Immature natural killer cell (primary cell): ENCODE data around the gene ZNF564. TPM values are rescaled to one million over a fixed set of nuclear protein-coding genes. Genes with fewer than 3 reads are reported as not detected.
"Not testable (repeated sequence)": the region's sequence is repeated elsewhere in the genome, so short reads cannot be mapped to it uniquely, and the experiment has no call there.

Experiments used
- DNase-seq, 3 donors: peaks; one replicate each; pipeline ENCODE4 v3.0.0; 2022; ENCODE audit warnings: mixed read lengths in 1 of 3
- H3K27ac Mint-ChIP-seq, 6 donors: one replicate each; pipeline ENCODE4 v1.8.0; 2020; ENCODE audit warnings: mixed read lengths in 6 of 6, mild to moderate bottlenecking in 5 of 6, inconsistent platforms in 4 of 6, moderate library complexity in 3 of 6
- H3K27me3 Mint-ChIP-seq, 3 donors: one replicate each; pipeline ENCODE4 v1.8.0; 2020 to 2021; ENCODE audit warnings: low read depth in 3 of 3, mild to moderate bottlenecking in 3 of 3, mixed read lengths in 3 of 3, moderate library complexity in 3 of 3, inconsistent platforms in 1 of 3
- H3K36me3 Mint-ChIP-seq, 3 donors: one replicate each; pipeline ENCODE4 v1.8.0; 2020; ENCODE audit warnings: mixed read lengths in 3 of 3, inconsistent platforms in 2 of 3, mild to moderate bottlenecking in 2 of 3
- H3K4me1 Mint-ChIP-seq, 2 donors: one replicate each; pipeline ENCODE4 v1.8.0; 2020; ENCODE audit warnings: inconsistent platforms in 2 of 2, mild to moderate bottlenecking in 2 of 2, mixed read lengths in 2 of 2, moderate library complexity in 1 of 2
- H3K4me3 Mint-ChIP-seq, 5 donors: one replicate each; pipeline ENCODE4 v1.8.0; 2020; ENCODE audit warnings: mild to moderate bottlenecking in 5 of 5, mixed read lengths in 5 of 5, inconsistent platforms in 3 of 5, moderate library complexity in 3 of 5
- H3K9me3 Mint-ChIP-seq, 6 donors: one replicate each; pipeline ENCODE4 v1.8.0; 2020; ENCODE audit warnings: mild to moderate bottlenecking in 6 of 6, mixed read lengths in 6 of 6, inconsistent platforms in 4 of 6, moderate library complexity in 3 of 6
- polyA plus RNA-seq, 3 donors: library from polyadenylated mRNA; unstranded; fragments of 300-500 nt; fragmentation: Illumina TruSeq; gene quantifications; one replicate each; pipeline ENCODE4 v1.2.3, GENCODE V29; 2021

Gene ZNF564
- polyA plus RNA-seq: 10 to 100 TPM; 14.0 to 22.6 (median 16.2) TPM

GRCh38 chr19:12551060-12551832 is at the start of gene ZNF564:
Gene ZNF564 (minus strand): TSS chr19:12551482. CDS start chr19:12551332, 150 bp downstream.
- Mint-ChIP-seq H3K4me3 (peak within 1 kb of the TSS; percentile 95 to 99 (median 97)), H3K4me1 (peaks cover 50 to 61% of the 10 kb centered on the region in 2 donors), H3K27me3 (peaks cover 3 to 12% (median 3%) of the 10 kb centered on the region in 3 donors), H3K36me3 (peaks cover 0 to 3% (median 0%) of the 10 kb centered on the region in 3 donors), H3K27ac (peak within 1 kb of the TSS; percentile 88 to 98 (median 96)), H3K9me3 (no peaks in the 10 kb centered on the region)
- DNase-seq: peak; percentile 97

GRCh38 chr19:12597594-12597993 is 46.3 kb upstream of the ZNF564 start:
- Mint-ChIP-seq H3K27me3 (no peaks in the 10 kb centered on the region), H3K9me3 (no peaks in the 10 kb centered on the region), H3K4me3 (no peak overlapping the region), H3K4me1 (peaks cover 0 to 2% of the 10 kb centered on the region in 2 donors), H3K36me3 (peaks cover 10 to 15% (median 10%) of the 10 kb centered on the region in 3 donors), H3K27ac (no peak overlapping the region)
- no peak for DNase-seq

GRCh38 chr19:12596927-12597548 is 45.8 kb upstream of the ZNF564 start:
- Mint-ChIP-seq H3K4me1 (peaks cover 0 to 2% of the 10 kb centered on the region in 2 donors), H3K4me3 (no peak overlapping the region), H3K27me3 (no peaks in the 10 kb centered on the region), H3K36me3 (peaks cover 9 to 19% (median 9%) of the 10 kb centered on the region in 3 donors), H3K9me3 (no peaks in the 10 kb centered on the region), H3K27ac (no peak overlapping the region)
- DNase-seq: no peak

DNA sequence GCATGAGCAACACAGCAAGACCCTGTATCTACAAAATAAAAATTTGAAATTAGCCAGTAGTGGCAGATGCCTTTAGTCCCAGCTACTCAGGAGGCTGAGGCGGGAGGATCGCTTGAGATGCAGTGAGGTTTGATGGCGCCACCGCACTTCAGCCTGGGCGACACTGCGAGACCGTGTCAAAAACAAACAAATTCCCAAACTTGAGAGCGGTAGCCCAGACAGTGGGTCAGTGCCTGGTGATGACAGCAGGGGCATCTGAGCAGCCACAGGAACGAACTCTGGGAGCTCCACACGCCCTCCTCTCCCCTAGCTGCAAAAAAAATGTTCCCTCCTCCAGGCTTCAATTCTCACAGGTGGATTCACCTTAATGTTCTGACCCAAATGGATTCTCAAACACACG is 45.2 kb upstream of the ZNF564 start:
- H3K27me3 Mint-ChIP-seq: no peaks in the 10 kb centered on the region
- H3K36me3 Mint-ChIP-seq: peaks cover 6 to 21% (median 6%) of the 10 kb centered on the region in 3 donors
- H3K4me1 Mint-ChIP-seq: peaks cover 0 to 1% of the 10 kb centered on the region in 2 donors
- no peaks in the 10 kb centered on the region for H3K9me3 Mint-ChIP-seq
- no peak for DNase-seq
- no peak overlapping the region for H3K27ac Mint-ChIP-seq
- H3K4me3 Mint-ChIP-seq: no peak overlapping the region

DNA sequence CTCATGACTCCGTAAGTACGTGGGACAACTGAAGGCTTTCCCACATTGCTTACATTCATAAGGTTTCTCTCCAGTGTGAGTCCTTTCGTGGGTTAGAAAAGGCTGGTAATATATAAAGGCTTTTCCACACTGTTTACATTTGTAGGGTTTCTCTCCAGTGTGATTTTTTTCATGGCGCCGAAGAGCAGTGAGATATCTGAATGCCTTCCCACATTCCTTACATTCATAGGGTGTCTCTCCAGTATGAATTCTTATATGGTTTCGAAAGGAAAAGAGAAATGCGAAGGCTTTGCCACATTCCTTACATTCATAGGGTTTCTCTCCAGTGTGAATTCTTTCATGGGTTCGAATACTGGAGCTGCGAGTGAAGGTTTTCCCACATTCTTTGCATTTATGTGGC is 29.8 kb upstream of the ZNF564 start:
- Mint-ChIP-seq H3K9me3 (peaks cover 6 to 18% (median 8%) of the 10 kb centered on the region in 6 donors), H3K36me3 (peaks cover 38 to 52% (median 39%) of the 10 kb centered on the region in 3 donors), H3K4me1 (no peaks in the 10 kb centered on the region), H3K4me3 (no peak overlapping the region), H3K27ac (no peak overlapping the region), H3K27me3 (peaks cover 0 to 2% (median 0%) of the 10 kb centered on the region in 3 donors)
- no peak for DNase-seq

GRCh38 chr19:12580180-12580694 is 29.0 kb upstream of the ZNF564 start:
- DNase-seq: no peak
- Mint-ChIP-seq H3K4me3 (no peak overlapping the region), H3K36me3 (peaks cover 38 to 52% (median 39%) of the 10 kb centered on the region in 3 donors), H3K4me1 (no peaks in the 10 kb centered on the region), H3K9me3 (peaks cover 6 to 18% (median 8%) of the 10 kb centered on the region in 6 donors), H3K27me3 (peaks cover 0 to 2% (median 0%) of the 10 kb centered on the region in 3 donors), H3K27ac (no peak overlapping the region)

DNA sequence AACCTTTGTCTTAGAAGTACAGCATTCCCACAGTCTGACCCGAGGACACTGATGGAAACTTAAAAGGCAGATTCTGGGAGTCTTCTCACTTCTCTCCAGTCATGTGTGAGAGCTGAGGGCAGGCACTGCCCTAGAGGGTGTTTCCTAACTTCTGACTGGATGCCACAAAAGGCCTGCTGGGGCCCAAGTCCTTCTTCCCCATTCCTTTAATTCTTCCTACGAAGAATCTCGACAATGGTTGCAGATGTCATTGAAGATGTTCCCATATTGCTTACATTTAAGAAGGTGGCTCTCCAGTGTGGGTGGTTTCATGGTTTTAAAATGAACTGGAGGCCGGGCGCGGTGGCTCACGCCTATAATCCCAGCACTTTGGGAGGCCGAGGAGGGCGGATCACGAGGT is 27.4 kb upstream of the ZNF564 start:
- H3K9me3 Mint-ChIP-seq: peaks cover 6 to 18% (median 8%) of the 10 kb centered on the region in 6 donors
- H3K27ac Mint-ChIP-seq: peak overlapping the region in 1 of 6 donors; percentile 8
- DNase-seq: no peak
- no peak overlapping the region for H3K4me3 Mint-ChIP-seq
- H3K36me3 Mint-ChIP-seq: peaks cover 37 to 51% (median 37%) of the 10 kb centered on the region in 3 donors
- H3K4me1 Mint-ChIP-seq: peaks cover 5 to 7% of the 10 kb centered on the region in 2 donors
- H3K27me3 Mint-ChIP-seq: peaks cover 0 to 2% (median 0%) of the 10 kb centered on the region in 3 donors

GRCh38 chr19:12574036-12574435 is 22.8 kb upstream of the ZNF564 start:
- H3K27ac Mint-ChIP-seq: peak overlapping the region in 2 of 6 donors; percentile 35 to 41
- H3K4me3 Mint-ChIP-seq: no peak overlapping the region
- peaks cover 5 to 12% of the 10 kb centered on the region in 2 donors for H3K4me1 Mint-ChIP-seq
- no peak for DNase-seq
- no peaks in the 10 kb centered on the region for H3K27me3 Mint-ChIP-seq
- H3K9me3 Mint-ChIP-seq: no peaks in the 10 kb centered on the region
- peaks cover 9 to 11% (median 10%) of the 10 kb centered on the region in 3 donors for H3K36me3 Mint-ChIP-seq

DNA sequence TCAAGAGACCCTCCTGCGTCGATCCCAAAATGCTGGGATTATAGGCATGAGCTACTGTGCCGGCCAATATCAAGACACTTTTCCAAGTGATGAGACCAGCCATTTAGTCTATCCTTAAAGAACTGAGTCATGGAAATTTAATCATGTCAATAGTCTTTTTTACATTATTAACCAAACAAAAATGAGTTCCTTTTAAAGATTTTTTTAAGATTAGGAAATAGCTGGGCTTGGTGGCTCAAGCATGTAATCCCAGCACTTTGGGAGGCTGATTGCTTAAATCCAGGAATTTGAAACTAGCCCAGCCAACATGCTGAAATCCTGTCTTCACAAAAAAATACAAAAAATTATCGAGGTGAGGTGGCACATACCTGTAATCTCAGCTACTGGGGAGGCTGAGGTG is 16.7 kb upstream of the ZNF564 start:
- H3K4me3 Mint-ChIP-seq: no peak overlapping the region
- H3K4me1 Mint-ChIP-seq: peaks cover 4 to 11% of the 10 kb centered on the region in 2 donors
- no peak overlapping the region for H3K27ac Mint-ChIP-seq
- H3K27me3 Mint-ChIP-seq: peaks cover 0 to 3% (median under 1%) of the 10 kb centered on the region in 3 donors
- H3K36me3 Mint-ChIP-seq: no peaks in the 10 kb centered on the region
- no peak for DNase-seq
- H3K9me3 Mint-ChIP-seq: no peaks in the 10 kb centered on the region

DNA sequence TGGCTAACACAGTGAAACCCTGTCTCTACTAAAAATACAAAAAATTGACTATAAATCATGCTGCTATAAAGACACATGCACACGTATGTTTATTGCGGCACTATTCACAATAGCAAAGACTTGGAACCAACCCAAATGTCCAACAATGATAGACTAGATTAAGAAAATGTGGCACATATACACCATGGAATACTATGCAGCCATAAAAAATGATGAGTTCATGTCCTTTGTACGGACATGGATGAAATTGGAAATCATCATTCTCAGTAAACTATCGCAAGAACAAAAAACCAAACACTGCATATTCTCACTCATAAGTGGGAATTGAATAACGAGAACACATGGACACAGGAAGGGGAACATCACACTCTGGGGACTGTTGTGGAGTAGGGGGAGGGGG is 15.1 kb upstream of the ZNF564 start:
- not testable (repeated sequence) for H3K27ac Mint-ChIP-seq, H3K4me3 Mint-ChIP-seq, H3K4me1 Mint-ChIP-seq, H3K27me3 Mint-ChIP-seq, DNase-seq, H3K9me3 Mint-ChIP-seq, H3K36me3 Mint-ChIP-seq

DNA sequence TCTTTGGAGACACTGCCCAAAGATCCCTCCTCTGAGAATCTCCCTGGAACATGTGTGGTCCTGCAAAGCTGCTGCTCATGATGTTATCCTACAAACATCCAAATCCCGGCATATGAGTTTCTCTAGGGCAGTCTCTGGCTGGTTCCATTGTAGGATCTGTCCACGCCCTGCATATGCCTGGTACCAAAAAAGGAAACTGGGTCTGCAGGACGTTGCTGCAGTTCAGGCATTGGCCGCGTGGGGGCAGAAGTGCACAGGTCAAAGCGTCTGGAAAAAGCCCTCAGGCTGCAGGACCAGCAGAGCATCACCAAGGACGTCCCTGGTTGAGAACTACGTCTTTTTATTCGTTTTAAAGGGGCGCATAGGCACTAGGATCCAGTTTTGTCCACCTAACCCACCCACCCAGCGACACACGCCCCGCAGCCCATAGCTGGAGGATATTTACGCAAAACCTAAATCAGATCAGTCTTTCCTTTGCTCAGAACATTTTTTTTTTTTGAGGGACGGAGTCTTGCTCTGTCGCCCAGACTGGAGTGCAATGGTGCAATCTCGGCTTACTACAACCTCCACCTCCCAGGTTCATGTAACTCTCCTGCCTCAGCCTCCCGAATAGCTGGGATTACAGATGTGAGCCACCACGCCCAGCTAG is 12.9 kb upstream of the ZNF564 start:
- H3K4me1 Mint-ChIP-seq: peaks cover 4 to 6% of the 10 kb centered on the region in 2 donors
- peak overlapping the region in 1 of 6 donors; percentile 20 for H3K27ac Mint-ChIP-seq
- no peak overlapping the region for H3K4me3 Mint-ChIP-seq
- H3K9me3 Mint-ChIP-seq: no peaks in the 10 kb centered on the region
- peaks cover 0 to 3% (median 3%) of the 10 kb centered on the region in 3 donors for H3K27me3 Mint-ChIP-seq
- H3K36me3 Mint-ChIP-seq: no peaks in the 10 kb centered on the region
- peak; percentile 80 to 82 (median 80) for DNase-seq

GRCh38 chr19:12555456-12555930 is 4.2 kb upstream of the ZNF564 start:
- H3K27ac Mint-ChIP-seq: no peak overlapping the region
- H3K4me3 Mint-ChIP-seq: no peak overlapping the region
- no peak for DNase-seq
- no peaks in the 10 kb centered on the region for H3K36me3 Mint-ChIP-seq
- peaks cover 23 to 28% of the 10 kb centered on the region in 2 donors for H3K4me1 Mint-ChIP-seq
- H3K9me3 Mint-ChIP-seq: no peaks in the 10 kb centered on the region
- peaks cover 3 to 11% (median 3%) of the 10 kb centered on the region in 3 donors for H3K27me3 Mint-ChIP-seq

DNA sequence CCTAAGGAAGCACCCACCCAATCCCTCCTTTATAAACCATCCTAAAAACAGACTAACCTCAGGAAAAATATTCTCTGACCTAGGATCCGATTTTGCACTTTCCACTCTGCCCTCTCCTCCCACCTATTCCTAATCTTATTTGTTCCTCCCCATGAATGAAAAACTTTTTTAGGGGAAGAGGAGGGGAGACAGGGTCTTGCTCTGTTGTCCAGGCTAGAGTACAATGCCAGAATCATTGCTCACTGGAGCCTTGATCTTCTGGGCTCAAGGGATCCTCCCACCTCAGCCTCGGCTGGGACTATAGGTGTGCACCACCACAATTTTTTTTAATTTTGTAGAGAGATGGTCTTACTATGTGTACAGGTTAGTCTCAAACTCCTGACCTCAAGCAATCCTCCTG is 4.4 kb downstream of the ZNF564 start:
- Mint-ChIP-seq H3K27me3 (peaks cover 3 to 10% (median 3%) of the 10 kb centered on the region in 3 donors), H3K4me1 (peaks cover 71 to 79% of the 10 kb centered on the region in 2 donors), H3K36me3 (peaks cover 4 to 14% (median 7%) of the 10 kb centered on the region in 3 donors), H3K4me3 (no peak overlapping the region), H3K9me3 (peaks cover 0 to 2% (median 0%) of the 10 kb centered on the region in 6 donors), H3K27ac (peak overlapping the region in 5 of 6 donors; percentile 15 to 66 (median 57))
- no peak for DNase-seq
